K562 (cell line): ENCODE results near the gene RNF151. TPM values are rescaled to one million over a fixed set of nuclear protein-coding genes. Genes with fewer than 3 reads are reported as not detected.

Experiments
- BDP1 ChIP-seq: IDR thresholded peaks from 3 replicates; pipeline ENCODE4 v1.6.1; 2011; ENCODE audit not compliant: insufficient read length, insufficient read depth
- CBFA2T2 ChIP-seq: fragments of 450-650 bp; conservative IDR thresholded peaks from 2 replicates; pipeline ENCODE4 v1.6.1; 2017; ENCODE audit warnings: mild to moderate bottlenecking
- CEBPB ChIP-seq: fragments of 450-650 bp; IDR thresholded peaks from 2 replicates; pipeline ENCODE4 v1.6.1; 2016; ENCODE audit warnings: missing genetic modification characterization, missing compliant biosample characterization
- EP300 ChIP-seq: IDR thresholded peaks from 2 replicates; pipeline ENCODE4 v1.6.1; 2012; ENCODE audit warnings: low read length, improper control_type of control experiment
- GTF2F1 ChIP-seq: IDR thresholded peaks from 2 replicates; pipeline ENCODE4 v1.6.1; 2011; ENCODE audit warnings: low read depth, low read length, improper control_type of control experiment
- HCFC1 ChIP-seq: IDR thresholded peaks from 2 replicates; pipeline ENCODE4 v1.6.1; 2012; ENCODE audit warnings: low read depth, low read length, improper control_type of control experiment
- HNRNPL ChIP-seq: fragments of 200-400 bp; formaldehyde crosslinking; IDR thresholded peaks from 2 replicates; pipeline ENCODE4 v1.6.1; 2017; ENCODE audit warnings: low read depth, mild to moderate bottlenecking, low read length
- KDM1A ChIP-seq, 2 experiments: fragments of 450-650 bp; IDR thresholded peaks; 2 replicates each; pipeline ENCODE4 v1.6.1; 2016; ENCODE audit warnings: mild to moderate bottlenecking in 2 of 2
- KDM4B ChIP-seq, 2 experiments: fragments of 450-650 bp in 1 of 2; sonication (generic) in 1 of 2; IDR thresholded peaks; 2 replicates each; pipeline ENCODE4 v1.6.1; 2016 to 2017; ENCODE audit warnings: borderline replicate concordance in 2 of 2, antibody characterized with exemption in 1 of 2, low read depth in 1 of 2, mild to moderate bottlenecking in 1 of 2
- KHSRP ChIP-seq: fragments of 450-650 bp; IDR thresholded peaks from 2 replicates; pipeline ENCODE4 v1.6.1; 2017
- MCM3 ChIP-seq: fragments of 450-650 bp; IDR thresholded peaks from 2 replicates; pipeline ENCODE4 v1.6.1; 2016
- NFXL1 ChIP-seq: fragments of 450-650 bp; formaldehyde crosslinking; IDR thresholded peaks from 2 replicates; pipeline ENCODE4 v1.4.0; 2021; ENCODE audit warnings: mild to moderate bottlenecking
- RBM14 ChIP-seq: fragments of 200-400 bp; formaldehyde crosslinking; IDR thresholded peaks from 2 replicates; pipeline ENCODE4 v1.6.1; 2018; ENCODE audit warnings: low read depth, mild to moderate bottlenecking, low read length, moderate library complexity, borderline replicate concordance; ENCODE audit not compliant: insufficient read depth
- SMARCE1 ChIP-seq: fragments of 450-650 bp; IDR thresholded peaks from 2 replicates; pipeline ENCODE4 v1.7.1; 2016; ENCODE audit warnings: mild to moderate bottlenecking
- STAT5A ChIP-seq: IDR thresholded peaks from 2 replicates; pipeline ENCODE4 v1.6.1; 2012; ENCODE audit warnings: low read length, inconsistent platforms, borderline replicate concordance
- TAF7 ChIP-seq: fragments of 450-650 bp; IDR thresholded peaks from 2 replicates; pipeline ENCODE4 v1.6.1; 2016; ENCODE audit warnings: missing genetic modification characterization, missing compliant biosample characterization
- ZNF146 ChIP-seq: IDR thresholded peaks from one replicate; pipeline ENCODE4 v1.6.1; 2018; ENCODE audit warnings: missing compliant biosample characterization; ENCODE audit not compliant: unreplicated experiment
- ZNF445 ChIP-seq: fragments of 250-450 bp; sonication (Bioruptor Pico); IDR thresholded peaks from 2 replicates; pipeline ENCODE4 v1.4.0; 2020; ENCODE audit warnings: low read depth, mild to moderate bottlenecking, moderate library complexity
- ZNF707 ChIP-seq: fragments of 250-450 bp; sonication (Bioruptor Pico); conservative IDR thresholded peaks from 2 replicates; pipeline ENCODE4 v1.8.0; 2022; ENCODE audit warnings: inconsistent platforms, mild to moderate bottlenecking, moderate library complexity
- polyA plus RNA-seq, 8 experiments: library from polyadenylated mRNA; depleted of rRNA in 4 of 8; stranded (reverse) in 5 of 8; unstranded in 3 of 8; fragments of >200 nt; fragmentation: Nextera tagmentation in 2 of 8; fragmentation: Illumina TruSeq in 1 of 8; extraction: Ambion mirVana in 2 of 8; extraction: Trizol in 1 of 8; gene quantifications; 2 replicates each; pipeline versions ENCODE4 v1.2.1 to v1.2.3, GENCODE V29; 2011 to 2014; ENCODE audit warnings: inconsistent platforms in 1 of 8, missing spikeins in 1 of 8
- total RNA-seq, 7 experiments: library from RNA; depleted of rRNA in 6 of 7; stranded (reverse); fragments of >200 nt in 6 of 7; fragmentation: Illumina TruSeq in 2 of 7; extraction: Trizol in 2 of 7; gene quantifications; 2 replicates each; pipeline versions ENCODE4 v1.2.1 to v1.2.3, GENCODE V29; 2011 to 2021; ENCODE audit warnings: low replicate concordance in 1 of 7
- TF ChIP-seq, protein P1 (sequence below), 2 experiments: fragments of 450-650 bp; IDR thresholded peaks; 2 replicates each; pipeline ENCODE4 v1.6.1; 2016
- TF ChIP-seq, protein P2 (sequence below): sonication (generic); formaldehyde crosslinking; IDR thresholded peaks from 2 replicates; pipeline ENCODE4 v1.9.0; 2022; ENCODE audit warnings: mild to moderate bottlenecking, missing genetic modification reagents
- TF ChIP-seq, protein P3 (sequence below): fragments of 450-650 bp; IDR thresholded peaks from 2 replicates; pipeline ENCODE4 v1.6.1; 2014; ENCODE audit warnings: low read depth, mild to moderate bottlenecking, moderate library complexity, borderline replicate concordance
- TF ChIP-seq, protein P4 (sequence below): IDR thresholded peaks from 2 replicates; pipeline ENCODE4 v1.6.1; 2014; ENCODE audit warnings: antibody characterized with exemption
- TF ChIP-seq, protein P5 (sequence below), 2 experiments: fragments of 450-650 bp in 1 of 2; sonication (generic) in 1 of 2; formaldehyde crosslinking; conservative IDR thresholded peaks; 2 replicates each; pipeline versions ENCODE4 v1.4.0 to v1.8.1; 2020 to 2022; ENCODE audit warnings: mild to moderate bottlenecking in 1 of 2, missing genetic modification reagents in 1 of 2

The RNF151 gene
- total and polyA plus RNA-seq, 9 of the 15 experiments (the other 6 are each of a cell fraction or from before 2014, with no cell fraction given), result not detected

DNA sequence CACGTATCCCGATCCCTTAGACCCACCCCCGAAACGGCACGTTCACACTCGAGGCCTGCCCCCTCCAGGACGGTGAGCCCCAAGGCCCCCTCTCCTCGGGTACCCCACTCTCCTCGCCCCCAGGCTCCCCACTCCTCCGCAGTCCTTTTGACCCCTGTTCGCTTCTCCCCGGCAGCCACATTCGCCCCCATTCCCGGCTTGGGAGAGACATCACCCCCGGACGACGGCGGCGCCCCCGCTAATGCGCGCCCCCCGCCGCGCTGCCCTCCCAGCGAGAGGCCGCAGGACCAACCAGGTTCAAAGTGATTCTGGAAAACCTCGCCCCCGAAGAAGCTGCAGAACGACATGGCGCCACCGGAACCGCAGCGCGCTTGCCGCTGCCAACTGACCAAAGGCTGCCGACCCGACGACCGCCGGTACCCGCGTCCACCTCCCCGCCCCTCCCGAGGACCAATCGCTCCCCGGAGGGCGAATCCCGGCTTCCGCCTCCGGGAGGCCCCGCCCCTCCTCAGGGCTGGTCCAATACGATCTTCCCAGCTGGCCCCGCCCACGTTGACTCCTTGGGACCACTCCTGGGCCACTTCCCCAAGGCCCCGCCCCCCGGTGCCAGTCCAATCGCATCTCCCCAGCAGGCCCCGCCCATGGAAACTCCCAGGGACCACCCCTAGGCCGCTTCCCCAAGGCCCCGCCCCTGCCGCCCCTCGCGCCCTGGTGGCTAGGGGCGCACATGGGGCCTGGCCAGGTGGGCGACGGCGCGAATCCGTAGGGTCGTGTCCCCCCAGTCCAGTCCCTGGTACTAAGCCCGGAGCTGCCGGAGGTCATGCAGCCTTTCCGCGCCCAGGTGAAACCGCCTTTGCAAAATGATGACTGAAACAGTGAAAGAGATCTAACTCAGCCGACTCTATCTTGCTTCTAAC is 23.6 kb upstream of the RNF151 start, which contains the start of gene MSRB1 (continued):
- no peak for TF ChIP-seq STAT5A
- TF ChIP-seq, protein P1, sequence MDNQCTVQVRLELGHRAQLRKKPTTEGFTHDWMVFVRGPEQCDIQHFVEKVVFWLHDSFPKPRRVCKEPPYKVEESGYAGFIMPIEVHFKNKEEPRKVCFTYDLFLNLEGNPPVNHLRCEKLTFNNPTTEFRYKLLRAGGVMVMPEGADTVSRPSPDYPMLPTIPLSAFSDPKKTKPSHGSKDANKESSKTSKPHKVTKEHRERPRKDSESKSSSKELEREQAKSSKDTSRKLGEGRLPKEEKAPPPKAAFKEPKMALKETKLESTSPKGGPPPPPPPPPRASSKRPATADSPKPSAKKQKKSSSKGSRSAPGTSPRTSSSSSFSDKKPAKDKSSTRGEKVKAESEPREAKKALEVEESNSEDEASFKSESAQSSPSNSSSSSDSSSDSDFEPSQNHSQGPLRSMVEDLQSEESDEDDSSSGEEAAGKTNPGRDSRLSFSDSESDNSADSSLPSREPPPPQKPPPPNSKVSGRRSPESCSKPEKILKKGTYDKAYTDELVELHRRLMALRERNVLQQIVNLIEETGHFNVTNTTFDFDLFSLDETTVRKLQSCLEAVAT (IDR thresholded peaks at IDR 0.05), result peak in 1 of 2 experiments; percentile 18; a peak in 2 of 4 replicates
- no peak for TF ChIP-seq ZNF445 (CRISPR knock-in tag)
- no peak for TF ChIP-seq SMARCE1
- no peak for TF ChIP-seq CEBPB (tag)
- no peak for TF ChIP-seq KDM1A (IDR thresholded peaks at IDR 0.05)
- no peak for TF ChIP-seq CBFA2T2
- TF ChIP-seq HNRNPL, result no peak
- TF ChIP-seq HCFC1, result no peak
- peak; percentile 60; the same call in 1 of the 2 replicates for TF ChIP-seq TAF7 (tag)
- no peak for TF ChIP-seq MCM3
- TF ChIP-seq, protein P2, sequence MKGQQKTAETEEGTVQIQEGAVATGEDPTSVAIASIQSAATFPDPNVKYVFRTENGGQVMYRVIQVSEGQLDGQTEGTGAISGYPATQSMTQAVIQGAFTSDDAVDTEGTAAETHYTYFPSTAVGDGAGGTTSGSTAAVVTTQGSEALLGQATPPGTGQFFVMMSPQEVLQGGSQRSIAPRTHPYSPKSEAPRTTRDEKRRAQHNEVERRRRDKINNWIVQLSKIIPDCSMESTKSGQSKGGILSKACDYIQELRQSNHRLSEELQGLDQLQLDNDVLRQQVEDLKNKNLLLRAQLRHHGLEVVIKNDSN (CRISPR knock-in tag), result no peak
- TF ChIP-seq ZNF707 (CRISPR knock-in tag), result no peak
- TF ChIP-seq NFXL1, result no peak
- TF ChIP-seq, protein P3, sequence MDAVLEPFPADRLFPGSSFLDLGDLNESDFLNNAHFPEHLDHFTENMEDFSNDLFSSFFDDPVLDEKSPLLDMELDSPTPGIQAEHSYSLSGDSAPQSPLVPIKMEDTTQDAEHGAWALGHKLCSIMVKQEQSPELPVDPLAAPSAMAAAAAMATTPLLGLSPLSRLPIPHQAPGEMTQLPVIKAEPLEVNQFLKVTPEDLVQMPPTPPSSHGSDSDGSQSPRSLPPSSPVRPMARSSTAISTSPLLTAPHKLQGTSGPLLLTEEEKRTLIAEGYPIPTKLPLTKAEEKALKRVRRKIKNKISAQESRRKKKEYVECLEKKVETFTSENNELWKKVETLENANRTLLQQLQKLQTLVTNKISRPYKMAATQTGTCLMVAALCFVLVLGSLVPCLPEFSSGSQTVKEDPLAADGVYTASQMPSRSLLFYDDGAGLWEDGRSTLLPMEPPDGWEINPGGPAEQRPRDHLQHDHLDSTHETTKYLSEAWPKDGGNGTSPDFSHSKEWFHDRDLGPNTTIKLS, result no peak
- TF ChIP-seq BDP1, result no peak
- no peak for TF ChIP-seq KHSRP
- TF ChIP-seq ZNF146 (CRISPR knock-in tag), result no peak
- no peak for TF ChIP-seq EP300
- no peak for TF ChIP-seq KDM4B (IDR thresholded peaks at IDR 0.05; ENCODE audit: borderline replicate concordance in 2 of 2, low read depth in 1 of 2)
- TF ChIP-seq, protein P4, sequence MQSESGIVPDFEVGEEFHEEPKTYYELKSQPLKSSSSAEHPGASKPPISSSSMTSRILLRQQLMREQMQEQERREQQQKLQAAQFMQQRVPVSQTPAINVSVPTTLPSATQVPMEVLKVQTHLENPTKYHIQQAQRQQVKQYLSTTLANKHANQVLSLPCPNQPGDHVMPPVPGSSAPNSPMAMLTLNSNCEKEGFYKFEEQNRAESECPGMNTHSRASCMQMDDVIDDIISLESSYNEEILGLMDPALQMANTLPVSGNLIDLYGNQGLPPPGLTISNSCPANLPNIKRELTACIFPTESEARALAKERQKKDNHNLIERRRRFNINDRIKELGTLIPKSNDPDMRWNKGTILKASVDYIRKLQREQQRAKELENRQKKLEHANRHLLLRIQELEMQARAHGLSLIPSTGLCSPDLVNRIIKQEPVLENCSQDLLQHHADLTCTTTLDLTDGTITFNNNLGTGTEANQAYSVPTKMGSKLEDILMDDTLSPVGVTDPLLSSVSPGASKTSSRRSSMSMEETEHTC, result no peak
- TF ChIP-seq RBM14, result no peak
- no peak for TF ChIP-seq GTF2F1
- TF ChIP-seq, protein P5, sequence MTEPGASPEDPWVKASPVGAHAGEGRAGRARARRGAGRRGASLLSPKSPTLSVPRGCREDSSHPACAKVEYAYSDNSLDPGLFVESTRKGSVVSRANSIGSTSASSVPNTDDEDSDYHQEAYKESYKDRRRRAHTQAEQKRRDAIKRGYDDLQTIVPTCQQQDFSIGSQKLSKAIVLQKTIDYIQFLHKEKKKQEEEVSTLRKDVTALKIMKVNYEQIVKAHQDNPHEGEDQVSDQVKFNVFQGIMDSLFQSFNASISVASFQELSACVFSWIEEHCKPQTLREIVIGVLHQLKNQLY (CRISPR knock-in tag; conservative IDR thresholded peaks at IDR 0.05), result 0 out of 4 replicates have a peak, but pooled peaks of 1 of the 2 experiments have one; percentile 79
